ENCODE measurements around the gene MAD2L2.

DNA sequence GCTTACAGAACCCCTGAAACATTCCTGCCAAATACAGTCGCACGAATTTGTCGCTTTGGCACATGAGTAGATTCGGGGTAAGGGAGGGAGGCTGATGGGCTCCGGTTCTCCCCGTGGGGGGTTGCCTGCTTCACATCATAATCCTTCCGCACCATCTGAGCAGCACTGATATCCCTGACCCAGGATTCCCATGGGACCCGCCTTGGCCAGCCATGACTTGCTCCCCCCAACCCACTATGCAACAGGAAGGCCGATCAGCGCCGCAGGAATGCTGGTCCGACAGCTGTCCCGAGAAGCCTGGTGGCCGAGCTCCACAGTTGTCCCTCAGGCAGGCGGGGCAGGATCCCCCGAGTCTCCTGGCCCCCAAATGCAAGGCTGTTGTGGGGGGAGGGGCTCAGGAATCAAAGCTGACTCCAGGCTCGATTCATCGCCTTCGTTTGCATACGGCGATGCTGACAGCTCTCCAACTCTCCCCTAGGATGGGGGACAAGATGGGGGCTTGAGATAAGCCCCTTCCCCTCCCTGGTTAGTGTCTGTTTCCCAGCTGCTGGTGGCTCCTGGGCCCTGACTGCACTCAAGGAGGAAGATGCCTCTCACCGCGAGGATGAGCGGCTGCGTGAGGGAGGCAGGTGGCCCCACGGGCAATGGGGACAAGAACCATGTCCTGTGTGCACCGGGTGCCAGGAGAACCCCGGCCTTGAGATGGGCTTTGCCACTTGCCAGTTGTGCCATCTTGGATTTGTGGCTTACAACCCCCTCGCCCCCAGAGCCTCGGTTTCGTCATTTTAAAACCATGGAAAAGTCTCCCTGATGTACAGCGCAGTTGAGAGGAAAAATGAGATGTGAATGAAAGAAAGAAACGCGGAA lies 19.9 kb upstream of the MAD2L2 start:
- TF ChIP-seq, protein P1, sequence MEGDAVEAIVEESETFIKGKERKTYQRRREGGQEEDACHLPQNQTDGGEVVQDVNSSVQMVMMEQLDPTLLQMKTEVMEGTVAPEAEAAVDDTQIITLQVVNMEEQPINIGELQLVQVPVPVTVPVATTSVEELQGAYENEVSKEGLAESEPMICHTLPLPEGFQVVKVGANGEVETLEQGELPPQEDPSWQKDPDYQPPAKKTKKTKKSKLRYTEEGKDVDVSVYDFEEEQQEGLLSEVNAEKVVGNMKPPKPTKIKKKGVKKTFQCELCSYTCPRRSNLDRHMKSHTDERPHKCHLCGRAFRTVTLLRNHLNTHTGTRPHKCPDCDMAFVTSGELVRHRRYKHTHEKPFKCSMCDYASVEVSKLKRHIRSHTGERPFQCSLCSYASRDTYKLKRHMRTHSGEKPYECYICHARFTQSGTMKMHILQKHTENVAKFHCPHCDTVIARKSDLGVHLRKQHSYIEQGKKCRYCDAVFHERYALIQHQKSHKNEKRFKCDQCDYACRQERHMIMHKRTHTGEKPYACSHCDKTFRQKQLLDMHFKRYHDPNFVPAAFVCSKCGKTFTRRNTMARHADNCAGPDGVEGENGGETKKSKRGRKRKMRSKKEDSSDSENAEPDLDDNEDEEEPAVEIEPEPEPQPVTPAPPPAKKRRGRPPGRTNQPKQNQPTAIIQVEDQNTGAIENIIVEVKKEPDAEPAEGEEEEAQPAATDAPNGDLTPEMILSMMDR (IDR thresholded peaks at IDR 0.05) = no peak
- TF ChIP-seq POLR2A (IDR thresholded peaks at IDR 0.05) = no peak

Measured in ovary (tissue), 3 donors.